DMS114 treated with DMSO at 0.1 percent for 48 hours (cell line): ENCODE data around the gene PTGER3.
"Not testable (repeated sequence)": the region's sequence is repeated elsewhere in the genome, so short reads cannot be mapped to it uniquely, and the experiment has no call there.

Experiments used
- DNase-seq: peaks from one replicate; lab custom pipeline; 2025; ENCODE audit not compliant: unreplicated experiment; lab: John Stamatoyannopoulos, UW

The PTGER3 gene

GRCh38 chr1:71014178-71014579 is 33.4 kb downstream of the PTGER3 start:
- DNase-seq, result no peak

- DNase-seq, result no peak
Measured at GRCh38 chr1:71002709-71003475, 44.7 kb downstream of the PTGER3 start.

- no peak for DNase-seq
Measured at GRCh38 chr1:71001624-71002023, 46.0 kb downstream of the PTGER3 start.

GRCh38 chr1:70997793-70998192 is 49.8 kb downstream of the PTGER3 start:
- DNase-seq, result no peak

GRCh38 chr1:70994753-70995268 is 52.8 kb downstream of the PTGER3 start:
- no peak for DNase-seq

GRCh38 chr1:70993798-70994197 is 53.8 kb downstream of the PTGER3 start:
- no peak for DNase-seq

- DNase-seq, result no peak
Measured at GRCh38 chr1:70992521-70992920, 55.1 kb downstream of the PTGER3 start.

GRCh38 chr1:70990469-70991253 is 57.0 kb downstream of the PTGER3 start:
- DNase-seq, result no peak

- no peak for DNase-seq
Measured at GRCh38 chr1:70987497-70987896, 60.1 kb downstream of the PTGER3 start.

GRCh38 chr1:70985776-70986225 is 61.8 kb downstream of the PTGER3 start:
- not testable (repeated sequence) for DNase-seq

- DNase-seq, result not testable (repeated sequence)
Measured at GRCh38 chr1:70985278-70985677, 62.3 kb downstream of the PTGER3 start.

- no peak for DNase-seq
Measured at GRCh38 chr1:70980361-70980760, 67.3 kb downstream of the PTGER3 start.

GRCh38 chr1:70979881-70980280 is 67.7 kb downstream of the PTGER3 start:
- no peak for DNase-seq

GRCh38 chr1:70979313-70979712 is 68.3 kb downstream of the PTGER3 start:
- no peak for DNase-seq

GRCh38 chr1:70978623-70979022 is 69.0 kb downstream of the PTGER3 start:
- DNase-seq, result no peak

- DNase-seq, result no peak
Measured at GRCh38 chr1:70977575-70977974, 70.0 kb downstream of the PTGER3 start.

- no peak for DNase-seq
Measured at GRCh38 chr1:70977041-70977440, 70.6 kb downstream of the PTGER3 start.

GRCh38 chr1:70973754-70974153 is 73.9 kb downstream of the PTGER3 start:
- no peak for DNase-seq

- no peak for DNase-seq
Measured at GRCh38 chr1:70970407-70970806, 77.2 kb downstream of the PTGER3 start.

GRCh38 chr1:70966018-70966638 is 81.5 kb downstream of the PTGER3 start:
- DNase-seq, result no peak

- DNase-seq, result no peak
Measured at GRCh38 chr1:70963374-70963773, 84.2 kb downstream of the PTGER3 start.
